ENCODE results near the gene BEND7. TPM values are rescaled to one million over a fixed set of nuclear protein-coding genes. Genes with fewer than 3 reads are reported as not detected.

The BEND7 gene
- polyA plus RNA-seq, 1 of the 3 experiments (the other 2 are of a cell fraction), result 9.2 TPM

GRCh38 chr10:13503745-13504463 is 24.9 kb downstream of the BEND7 start:
- Histone ChIP-seq H3K4me2 (no peak overlapping the region), H3K9ac (no peak overlapping the region), H4K20me1 (ENCODE audit: insufficient read depth) (no peaks in the 10 kb centered on the region), H3K79me2 (ENCODE audit: insufficient read depth) (peaks cover 16% of the 10 kb centered on the region; the same call in 1 of the 2 replicates), H3F3A (replicated peaks; ENCODE audit: insufficient read depth) (no peaks in the 10 kb centered on the region), H2AFZ (ENCODE audit: low read depth) (no peak overlapping the region), H3K9me3 (no peaks in the 10 kb centered on the region), H3K4me3 (ENCODE audit: low read depth in 2 of 2, low read length in 1 of 2) (no peak overlapping the region), H3K4me1 (ENCODE audit: control insufficient read depth in 1 of 2, insufficient read depth in 2 of 2, low read depth in 1 of 2, low read length in 1 of 2) (peaks cover 5 to 26% of the 10 kb centered on the region in 2 experiments; a peak in 2 of 4 replicates), H3K27ac (ENCODE audit: low read depth in 2 of 2, low read length in 1 of 2) (no peak overlapping the region), H3K27me3 (ENCODE audit: insufficient read depth) (no peaks in the 10 kb centered on the region), H3K9me2 (no peaks in the 10 kb centered on the region), H3K36me3 (replicated peaks in 1 of 2; ENCODE audit: control insufficient read depth in 1 of 2, insufficient read depth in 2 of 2, low read length in 1 of 2) (peaks cover under 1 to 1% of the 10 kb centered on the region in 2 experiments)
- ChIA-PET CTCF (interaction anchor here (0.9 kb wide), 1 partner anchor 149 kb away, joined by 3 read pairs; no protein-coding TSS in a partner anchor), POLR2A (no interaction called here)
- TF ChIP-seq PBX3 (IDR thresholded peaks at IDR 0.05), result peak; percentile 80
- no peak for TF ChIP-seq GATA2 (CRISPR knock-in tag; IDR thresholded peaks at IDR 0.05)
- no peak for TF ChIP-seq RXRA (IDR thresholded peaks at IDR 0.05; ENCODE audit: borderline replicate concordance, low read depth)
- peak; percentile 40; the same call in 1 of the 2 replicates for TF ChIP-seq TCF12 (IDR thresholded peaks at IDR 0.05)
- TF ChIP-seq, protein P1, sequence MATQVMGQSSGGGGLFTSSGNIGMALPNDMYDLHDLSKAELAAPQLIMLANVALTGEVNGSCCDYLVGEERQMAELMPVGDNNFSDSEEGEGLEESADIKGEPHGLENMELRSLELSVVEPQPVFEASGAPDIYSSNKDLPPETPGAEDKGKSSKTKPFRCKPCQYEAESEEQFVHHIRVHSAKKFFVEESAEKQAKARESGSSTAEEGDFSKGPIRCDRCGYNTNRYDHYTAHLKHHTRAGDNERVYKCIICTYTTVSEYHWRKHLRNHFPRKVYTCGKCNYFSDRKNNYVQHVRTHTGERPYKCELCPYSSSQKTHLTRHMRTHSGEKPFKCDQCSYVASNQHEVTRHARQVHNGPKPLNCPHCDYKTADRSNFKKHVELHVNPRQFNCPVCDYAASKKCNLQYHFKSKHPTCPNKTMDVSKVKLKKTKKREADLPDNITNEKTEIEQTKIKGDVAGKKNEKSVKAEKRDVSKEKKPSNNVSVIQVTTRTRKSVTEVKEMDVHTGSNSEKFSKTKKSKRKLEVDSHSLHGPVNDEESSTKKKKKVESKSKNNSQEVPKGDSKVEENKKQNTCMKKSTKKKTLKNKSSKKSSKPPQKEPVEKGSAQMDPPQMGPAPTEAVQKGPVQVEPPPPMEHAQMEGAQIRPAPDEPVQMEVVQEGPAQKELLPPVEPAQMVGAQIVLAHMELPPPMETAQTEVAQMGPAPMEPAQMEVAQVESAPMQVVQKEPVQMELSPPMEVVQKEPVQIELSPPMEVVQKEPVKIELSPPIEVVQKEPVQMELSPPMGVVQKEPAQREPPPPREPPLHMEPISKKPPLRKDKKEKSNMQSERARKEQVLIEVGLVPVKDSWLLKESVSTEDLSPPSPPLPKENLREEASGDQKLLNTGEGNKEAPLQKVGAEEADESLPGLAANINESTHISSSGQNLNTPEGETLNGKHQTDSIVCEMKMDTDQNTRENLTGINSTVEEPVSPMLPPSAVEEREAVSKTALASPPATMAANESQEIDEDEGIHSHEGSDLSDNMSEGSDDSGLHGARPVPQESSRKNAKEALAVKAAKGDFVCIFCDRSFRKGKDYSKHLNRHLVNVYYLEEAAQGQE (IDR thresholded peaks at IDR 0.05; ENCODE audit: low read depth, low read length), result no peak
- TF ChIP-seq MEF2A (IDR thresholded peaks at IDR 0.05; ENCODE audit: borderline replicate concordance, low read depth), result no peak
- no peak for TF ChIP-seq GABPA (IDR thresholded peaks at IDR 0.05; ENCODE audit: low read depth)
- TF ChIP-seq USF1 (IDR thresholded peaks at IDR 0.05; ENCODE audit: borderline replicate concordance, low read depth), result no peak
- no peak for TF ChIP-seq EP300 (IDR thresholded peaks at IDR 0.05; ENCODE audit: borderline replicate concordance in 1 of 2, low read depth in 1 of 2, low read length in 1 of 2)
- no peak for TF ChIP-seq YY1 (IDR thresholded peaks at IDR 0.05; ENCODE audit: low read depth)
- TF ChIP-seq RCOR1 (IDR thresholded peaks at IDR 0.05; ENCODE audit: low read length), result no peak
- peak; percentile 34; the same call in 1 of the 2 replicates for TF ChIP-seq FOSL2 (IDR thresholded peaks at IDR 0.05; ENCODE audit: borderline replicate concordance, low read depth)
- TF ChIP-seq MXI1 (IDR thresholded peaks at IDR 0.05; ENCODE audit: low read depth, low read length), result no peak
- no peak for TF ChIP-seq SIN3A (IDR thresholded peaks at IDR 0.05; ENCODE audit: borderline replicate concordance, low read depth, low read length)
- DNase-seq, result no peak
- WGBS (ENCODE audit: low lambda C conversion rate), result 79% methylated on average over 11 of the region's 11 CpGs
